Fibroblast of the aortic adventitia (primary cell): ENCODE data around the gene FOXP1. TPM values are rescaled to one million over a fixed set of nuclear protein-coding genes. Genes with fewer than 3 reads are reported as not detected.

Experiments
- DNase-seq: peaks from one replicate; pipeline ENCODE4 v3.0.0-alpha.2; 2010; ENCODE audit warnings: low read depth
- H3K4me3 ChIP-seq: 2 replicates; pipeline ENCODE4 v1.5.1; 2011; ENCODE audit warnings: low read depth, mild to moderate bottlenecking, control low read depth, low read length, moderate library complexity
- total RNA-seq: library from RNA; depleted of rRNA; stranded (reverse); fragments of >200 nt; gene quantifications from 2 replicates; pipeline ENCODE4 v1.2.3, GENCODE V29; 2012; ENCODE audit warnings: low replicate concordance
- TF ChIP-seq, protein P1 (sequence below): IDR thresholded peaks from 2 replicates; pipeline ENCODE4 v1.5.1; 2011; ENCODE audit warnings: mild to moderate bottlenecking, low read length, control low read depth, inconsistent platforms; ENCODE audit not compliant: insufficient read depth

FOXP1 gene
- total RNA-seq, 1 donor, result 115 TPM

DNA sequence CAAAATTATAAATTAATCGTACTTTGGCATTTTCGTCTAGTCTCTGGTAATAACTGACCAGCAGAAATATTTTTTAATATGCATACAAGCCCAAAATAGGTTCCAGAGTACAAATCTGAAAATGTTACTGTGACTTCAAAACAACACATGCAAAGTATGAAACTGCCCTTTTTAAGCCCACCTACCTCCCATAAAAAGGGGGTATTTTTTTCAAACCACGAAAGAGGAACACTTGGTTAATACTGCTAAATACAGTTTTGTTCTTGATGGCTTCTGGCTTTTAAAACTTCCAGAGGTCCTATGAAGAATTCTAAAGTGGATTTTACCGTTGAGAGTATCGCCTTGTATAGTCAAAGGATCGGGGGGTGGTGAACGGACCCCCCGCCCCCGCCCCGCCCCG lies 610.7 kb downstream of the FOXP1 start:
- H3K4me3 ChIP-seq, result no peak overlapping the region
- no peak for DNase-seq
- TF ChIP-seq, protein P1, sequence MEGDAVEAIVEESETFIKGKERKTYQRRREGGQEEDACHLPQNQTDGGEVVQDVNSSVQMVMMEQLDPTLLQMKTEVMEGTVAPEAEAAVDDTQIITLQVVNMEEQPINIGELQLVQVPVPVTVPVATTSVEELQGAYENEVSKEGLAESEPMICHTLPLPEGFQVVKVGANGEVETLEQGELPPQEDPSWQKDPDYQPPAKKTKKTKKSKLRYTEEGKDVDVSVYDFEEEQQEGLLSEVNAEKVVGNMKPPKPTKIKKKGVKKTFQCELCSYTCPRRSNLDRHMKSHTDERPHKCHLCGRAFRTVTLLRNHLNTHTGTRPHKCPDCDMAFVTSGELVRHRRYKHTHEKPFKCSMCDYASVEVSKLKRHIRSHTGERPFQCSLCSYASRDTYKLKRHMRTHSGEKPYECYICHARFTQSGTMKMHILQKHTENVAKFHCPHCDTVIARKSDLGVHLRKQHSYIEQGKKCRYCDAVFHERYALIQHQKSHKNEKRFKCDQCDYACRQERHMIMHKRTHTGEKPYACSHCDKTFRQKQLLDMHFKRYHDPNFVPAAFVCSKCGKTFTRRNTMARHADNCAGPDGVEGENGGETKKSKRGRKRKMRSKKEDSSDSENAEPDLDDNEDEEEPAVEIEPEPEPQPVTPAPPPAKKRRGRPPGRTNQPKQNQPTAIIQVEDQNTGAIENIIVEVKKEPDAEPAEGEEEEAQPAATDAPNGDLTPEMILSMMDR, result no peak

DNA sequence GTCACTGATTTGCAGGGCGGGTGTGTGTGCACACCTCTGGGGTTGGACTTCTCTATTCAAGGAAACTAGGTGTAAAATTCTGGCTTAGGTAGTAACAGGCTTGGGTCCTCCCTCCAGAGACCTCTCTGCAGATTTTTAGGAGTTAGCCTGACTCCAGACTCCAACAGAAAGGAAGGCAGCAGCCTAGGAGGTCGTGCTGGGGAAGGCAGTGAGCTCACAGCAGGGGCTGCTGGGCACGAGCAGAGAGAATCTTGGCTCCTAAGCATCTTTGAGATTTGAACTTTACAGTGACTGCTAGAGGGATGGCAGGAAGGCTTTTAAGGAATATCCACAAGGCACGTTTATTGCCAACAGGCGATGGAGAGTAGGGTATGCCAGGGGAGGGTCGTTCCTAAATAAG lies 612.6 kb downstream of the FOXP1 start:
- TF ChIP-seq, protein P1, result no peak
- DNase-seq, result no peak
- no peak overlapping the region for H3K4me3 ChIP-seq

- DNase-seq, result no peak
- TF ChIP-seq, protein P1, result no peak
Observed at GRCh38 chr3:70970171-70970570, 613.4 kb downstream of the FOXP1 start.

DNA sequence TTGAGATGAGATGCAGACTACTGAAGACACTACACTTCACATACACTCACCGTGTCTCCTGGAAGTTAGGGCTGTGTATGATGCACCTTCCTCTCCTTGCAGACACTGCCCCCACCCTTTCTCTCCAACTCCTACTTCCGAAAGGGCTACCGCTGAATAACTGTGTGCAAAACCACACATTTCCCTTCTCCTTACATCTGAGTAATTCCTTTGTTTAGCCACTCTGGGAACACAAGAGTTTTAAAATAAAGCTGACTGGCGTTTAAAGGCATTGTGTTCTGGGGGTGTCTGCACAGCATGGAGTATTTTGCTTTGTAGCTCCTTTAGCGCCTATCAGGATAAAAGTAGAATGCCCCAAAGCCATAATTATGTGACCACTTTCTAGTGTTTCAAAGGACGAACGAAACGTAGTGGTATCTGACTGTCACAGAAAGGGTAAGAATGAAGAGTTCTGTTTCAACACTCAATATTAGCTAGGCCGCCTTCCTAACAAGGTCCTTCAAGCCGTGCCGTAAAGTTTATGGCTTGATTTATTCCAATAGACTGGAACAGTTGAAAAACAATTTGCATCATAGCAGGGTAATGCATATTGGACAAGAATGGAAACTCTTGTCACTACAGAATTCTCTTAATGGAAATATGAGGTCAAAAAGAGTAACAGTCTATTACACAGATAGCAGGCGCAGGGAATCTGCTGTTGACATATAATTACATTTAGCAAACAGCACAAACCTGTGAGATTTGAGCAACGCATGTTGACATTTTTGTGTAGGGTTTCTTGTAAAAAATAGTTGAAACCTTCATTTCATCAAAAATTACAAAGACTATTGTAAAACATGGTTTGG lies 619.9 kb downstream of the FOXP1 start:
- no peak for DNase-seq

More at GRCh38 chr3:70970171-70970570, 613.4 kb downstream of the FOXP1 start:
- no peak overlapping the region for H3K4me3 ChIP-seq

DNA sequence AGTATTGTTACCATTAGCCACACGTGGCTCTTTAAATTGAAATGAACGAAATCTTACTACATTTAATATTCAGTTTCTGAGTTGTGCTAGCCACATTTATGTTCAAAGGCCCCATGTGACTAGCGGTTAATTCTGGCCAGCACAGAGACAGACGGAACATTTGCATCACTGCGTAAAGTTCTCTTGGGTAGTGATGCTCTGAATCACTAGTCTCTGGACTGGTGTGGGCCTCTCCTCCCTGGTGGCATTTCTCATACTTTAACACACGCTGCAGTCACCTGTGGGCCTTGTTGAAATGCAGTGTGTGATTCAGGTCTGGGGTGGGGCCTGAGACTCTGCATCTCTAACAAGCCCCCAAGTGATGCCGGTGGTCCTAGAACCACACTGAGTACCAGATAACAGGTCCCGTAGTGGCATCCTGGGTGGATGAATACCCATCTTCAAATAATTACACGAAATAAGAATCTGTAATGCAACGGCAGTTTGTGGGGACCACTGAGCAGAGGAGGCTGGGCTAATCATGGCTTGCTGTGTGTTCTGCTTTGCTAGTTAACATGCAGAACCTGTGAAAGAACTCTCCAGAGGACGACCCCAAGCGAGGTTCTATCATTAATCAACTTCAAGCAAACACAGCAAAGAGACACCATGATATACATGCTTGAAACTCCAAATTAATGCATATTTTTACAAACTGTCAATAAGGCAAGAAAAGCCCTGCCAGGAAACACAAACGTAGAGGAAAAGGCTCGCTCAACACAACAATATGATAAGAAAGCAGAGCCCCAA lies 623.8 kb downstream of the FOXP1 start:
- H3K4me3 ChIP-seq, result no peak overlapping the region
- TF ChIP-seq, protein P1, result no peak
- DNase-seq, result no peak

More for the DNA sequence above, 619.9 kb downstream of the FOXP1 start:
- TF ChIP-seq, protein P1, result no peak
- no peak overlapping the region for H3K4me3 ChIP-seq

DNA sequence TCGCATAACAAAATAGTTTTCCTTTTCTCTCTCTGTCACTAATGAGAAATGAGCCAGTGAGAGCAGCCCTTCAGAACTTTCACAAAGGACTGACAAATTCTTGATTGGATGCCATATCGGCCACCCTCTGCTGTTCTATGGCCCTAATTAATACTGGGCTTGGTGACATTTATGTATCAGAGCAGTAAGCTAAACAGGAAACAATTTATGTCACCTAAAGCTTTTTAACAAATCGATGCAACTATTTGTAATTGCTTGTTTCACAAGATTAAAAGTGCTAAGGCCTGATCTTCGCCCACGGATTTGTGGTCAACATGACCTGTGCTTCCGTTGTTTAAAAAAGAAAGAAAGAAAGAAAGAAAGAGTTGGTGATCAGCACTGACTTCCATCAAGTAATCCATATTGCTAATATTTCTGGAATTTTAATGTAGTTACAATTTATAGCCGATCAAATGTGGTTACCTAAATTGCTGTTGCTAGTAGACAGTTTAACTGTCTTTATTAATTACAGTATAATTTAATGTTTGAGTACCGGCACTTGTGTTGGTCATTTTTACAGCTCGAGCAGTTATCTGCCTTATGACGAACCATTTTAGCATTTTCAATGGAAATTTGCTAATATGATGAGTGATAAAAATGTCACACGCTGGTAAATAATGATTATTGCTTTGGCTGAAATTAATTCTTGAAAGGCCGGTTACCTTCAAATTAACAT lies 631.3 kb downstream of the FOXP1 start:
- DNase-seq, result no peak
- TF ChIP-seq, protein P1, result no peak
- no peak overlapping the region for H3K4me3 ChIP-seq
